HL-60 (cell line): ENCODE results near the gene DOCK10.

Source experiments
- GABPA ChIP-seq: IDR thresholded peaks from 2 replicates; pipeline ENCODE4 v1.6.1; 2012; ENCODE audit warnings: low read depth
- POLR2AphosphoS5 ChIP-seq: IDR thresholded peaks from 2 replicates; pipeline ENCODE4 v1.6.1; 2012; ENCODE audit warnings: low read depth
- SPI1 ChIP-seq: IDR thresholded peaks from 2 replicates; pipeline ENCODE4 v1.6.1; 2012; ENCODE audit warnings: low read depth, mild to moderate bottlenecking, borderline replicate concordance
- TF ChIP-seq, protein P1 (sequence below): IDR thresholded peaks from one replicate; pipeline ENCODE4 v1.5.1; 2011; ENCODE audit warnings: low read length, control low read depth, inconsistent platforms; ENCODE audit not compliant: insufficient read depth
- TF ChIP-seq, protein P2 (sequence below): IDR thresholded peaks from 2 replicates; pipeline ENCODE4 v1.6.1; 2012; ENCODE audit warnings: low read depth; ENCODE audit not compliant: insufficient replicate concordance

DNA sequence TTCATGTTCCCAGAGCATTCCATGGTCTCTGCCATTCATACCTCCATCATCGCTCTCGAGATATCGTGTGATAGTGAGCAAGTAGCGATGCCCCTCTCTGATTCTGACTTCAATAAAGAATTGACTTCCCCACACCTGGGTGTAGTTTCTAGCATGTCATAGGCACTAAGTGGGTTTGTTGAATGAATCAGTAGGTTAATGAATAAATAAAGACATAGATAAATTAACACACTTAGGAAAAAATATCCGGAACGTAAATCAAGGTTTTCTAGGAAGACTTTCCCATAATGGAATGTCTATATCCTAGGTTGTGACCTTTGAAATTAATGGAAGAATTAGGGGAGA lies 159.1 kb downstream of the DOCK10 start:
- TF ChIP-seq, protein P1, sequence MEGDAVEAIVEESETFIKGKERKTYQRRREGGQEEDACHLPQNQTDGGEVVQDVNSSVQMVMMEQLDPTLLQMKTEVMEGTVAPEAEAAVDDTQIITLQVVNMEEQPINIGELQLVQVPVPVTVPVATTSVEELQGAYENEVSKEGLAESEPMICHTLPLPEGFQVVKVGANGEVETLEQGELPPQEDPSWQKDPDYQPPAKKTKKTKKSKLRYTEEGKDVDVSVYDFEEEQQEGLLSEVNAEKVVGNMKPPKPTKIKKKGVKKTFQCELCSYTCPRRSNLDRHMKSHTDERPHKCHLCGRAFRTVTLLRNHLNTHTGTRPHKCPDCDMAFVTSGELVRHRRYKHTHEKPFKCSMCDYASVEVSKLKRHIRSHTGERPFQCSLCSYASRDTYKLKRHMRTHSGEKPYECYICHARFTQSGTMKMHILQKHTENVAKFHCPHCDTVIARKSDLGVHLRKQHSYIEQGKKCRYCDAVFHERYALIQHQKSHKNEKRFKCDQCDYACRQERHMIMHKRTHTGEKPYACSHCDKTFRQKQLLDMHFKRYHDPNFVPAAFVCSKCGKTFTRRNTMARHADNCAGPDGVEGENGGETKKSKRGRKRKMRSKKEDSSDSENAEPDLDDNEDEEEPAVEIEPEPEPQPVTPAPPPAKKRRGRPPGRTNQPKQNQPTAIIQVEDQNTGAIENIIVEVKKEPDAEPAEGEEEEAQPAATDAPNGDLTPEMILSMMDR: no peak
- TF ChIP-seq, protein P2, sequence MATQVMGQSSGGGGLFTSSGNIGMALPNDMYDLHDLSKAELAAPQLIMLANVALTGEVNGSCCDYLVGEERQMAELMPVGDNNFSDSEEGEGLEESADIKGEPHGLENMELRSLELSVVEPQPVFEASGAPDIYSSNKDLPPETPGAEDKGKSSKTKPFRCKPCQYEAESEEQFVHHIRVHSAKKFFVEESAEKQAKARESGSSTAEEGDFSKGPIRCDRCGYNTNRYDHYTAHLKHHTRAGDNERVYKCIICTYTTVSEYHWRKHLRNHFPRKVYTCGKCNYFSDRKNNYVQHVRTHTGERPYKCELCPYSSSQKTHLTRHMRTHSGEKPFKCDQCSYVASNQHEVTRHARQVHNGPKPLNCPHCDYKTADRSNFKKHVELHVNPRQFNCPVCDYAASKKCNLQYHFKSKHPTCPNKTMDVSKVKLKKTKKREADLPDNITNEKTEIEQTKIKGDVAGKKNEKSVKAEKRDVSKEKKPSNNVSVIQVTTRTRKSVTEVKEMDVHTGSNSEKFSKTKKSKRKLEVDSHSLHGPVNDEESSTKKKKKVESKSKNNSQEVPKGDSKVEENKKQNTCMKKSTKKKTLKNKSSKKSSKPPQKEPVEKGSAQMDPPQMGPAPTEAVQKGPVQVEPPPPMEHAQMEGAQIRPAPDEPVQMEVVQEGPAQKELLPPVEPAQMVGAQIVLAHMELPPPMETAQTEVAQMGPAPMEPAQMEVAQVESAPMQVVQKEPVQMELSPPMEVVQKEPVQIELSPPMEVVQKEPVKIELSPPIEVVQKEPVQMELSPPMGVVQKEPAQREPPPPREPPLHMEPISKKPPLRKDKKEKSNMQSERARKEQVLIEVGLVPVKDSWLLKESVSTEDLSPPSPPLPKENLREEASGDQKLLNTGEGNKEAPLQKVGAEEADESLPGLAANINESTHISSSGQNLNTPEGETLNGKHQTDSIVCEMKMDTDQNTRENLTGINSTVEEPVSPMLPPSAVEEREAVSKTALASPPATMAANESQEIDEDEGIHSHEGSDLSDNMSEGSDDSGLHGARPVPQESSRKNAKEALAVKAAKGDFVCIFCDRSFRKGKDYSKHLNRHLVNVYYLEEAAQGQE: no peak
- TF ChIP-seq POLR2AphosphoS5 (no peak), SPI1 (no peak), GABPA (no peak)
